GM23338 (cell line): ENCODE data around the gene KDM4B. TPM values are rescaled to one million over a fixed set of nuclear protein-coding genes. Genes with fewer than 3 reads are reported as not detected.

ENCODE experiments used
- ATAC-seq: fragments of 200-7000 bp; cut with Tn5 transposase; 3 replicates; pipeline ENCODE4 v1.9.1; 2020
- DNase-seq: peaks from one replicate; pipeline ENCODE4 v3.0.0-alpha.2; 2015; ENCODE audit warnings: low spot score
- H2AFZ ChIP-seq: fragments of 200-600 bp; sonication (generic); 2 replicates; pipeline ENCODE4 v1.8.0; 2016; ENCODE audit warnings: antibody characterized with exemption, mild to moderate bottlenecking, moderate library complexity
- H3F3A ChIP-seq: fragments of 200-600 bp; sonication (generic); replicated peaks from 2 replicates; pipeline ENCODE4 v1.8.0; 2017; ENCODE audit warnings: antibody characterized with exemption, mixed run types, low read depth
- H3K27ac ChIP-seq: fragments of 200-600 bp; sonication (generic); 2 replicates; pipeline ENCODE4 v1.6.1; 2016; ENCODE audit warnings: low read depth
- H3K27me3 ChIP-seq: fragments of 200-600 bp; sonication (generic); 2 replicates; pipeline ENCODE4 v1.8.0; 2016; ENCODE audit warnings: mild to moderate bottlenecking, mixed run types, moderate library complexity; ENCODE audit not compliant: insufficient read depth
- H3K36me3 ChIP-seq: fragments of 200-600 bp; sonication (generic); 2 replicates; pipeline ENCODE4 v1.8.0; 2016; ENCODE audit warnings: mild to moderate bottlenecking; ENCODE audit not compliant: insufficient read depth
- H3K4me1 ChIP-seq: fragments of 200-600 bp; sonication (generic); 2 replicates; pipeline ENCODE4 v1.8.0; 2016; ENCODE audit warnings: mild to moderate bottlenecking, moderate library complexity; ENCODE audit not compliant: insufficient read depth
- H3K4me2 ChIP-seq: fragments of 200-600 bp; sonication (generic); 2 replicates; pipeline ENCODE4 v1.7.1; 2017; ENCODE audit warnings: mixed run types
- H3K4me3 ChIP-seq: fragments of 200-600 bp; sonication (generic); 2 replicates; pipeline ENCODE4 v1.6.1; 2016; ENCODE audit warnings: mixed run types
- H3K79me2 ChIP-seq: fragments of 200-600 bp; sonication (generic); replicated peaks from 2 replicates; pipeline ENCODE4 v1.8.0; 2017; ENCODE audit warnings: mild to moderate bottlenecking; ENCODE audit not compliant: insufficient read depth
- H3K9me2 ChIP-seq: fragments of 200-600 bp; sonication (generic); 2 replicates; pipeline ENCODE4 v1.8.0; 2017; ENCODE audit not compliant: insufficient read depth
- H4K20me1 ChIP-seq: fragments of 200-600 bp; sonication (generic); replicated peaks from 2 replicates; pipeline ENCODE4 v1.8.0; 2017; ENCODE audit warnings: mild to moderate bottlenecking; ENCODE audit not compliant: insufficient read depth
- H3K27ac Mint-ChIP-seq: 2 replicates; pipeline ENCODE4 v1.8.0; 2020; ENCODE audit warnings: inconsistent platforms, mild to moderate bottlenecking, moderate library complexity, mixed read lengths
- H3K27me3 Mint-ChIP-seq: 3 replicates; pipeline ENCODE4 v1.8.0; 2022; ENCODE audit warnings: low read depth, mild to moderate bottlenecking, moderate library complexity, mixed read lengths, inconsistent platforms; ENCODE audit not compliant: insufficient read depth, poor library complexity
- H3K36me3 Mint-ChIP-seq: 3 replicates; pipeline ENCODE4 v1.8.0; 2021; ENCODE audit warnings: low read depth, mild to moderate bottlenecking, inconsistent platforms, moderate library complexity, mixed read lengths
- H3K4me1 Mint-ChIP-seq: 3 replicates; pipeline ENCODE4 v1.8.0; 2020; ENCODE audit warnings: mild to moderate bottlenecking, inconsistent platforms, mixed read lengths
- H3K4me3 Mint-ChIP-seq: 3 replicates; pipeline ENCODE4 v1.8.0; 2021; ENCODE audit warnings: moderate library complexity, mild to moderate bottlenecking, inconsistent platforms, mixed read lengths
- H3K9me3 Mint-ChIP-seq: 3 replicates; pipeline ENCODE4 v1.8.0; 2020; ENCODE audit warnings: moderate library complexity, mild to moderate bottlenecking, inconsistent platforms, mixed read lengths
- CREB1 ChIP-seq: fragments of 250-450 bp; sonication (Bioruptor Pico); IDR thresholded peaks from 2 replicates; pipeline ENCODE4 v1.5.0; 2020; ENCODE audit warnings: low read depth, mild to moderate bottlenecking, moderate library complexity
- EZH2 ChIP-seq: fragments of 200-600 bp; sonication (generic); IDR thresholded peaks from one replicate; pipeline ENCODE4 v1.8.0; 2017; ENCODE audit warnings: antibody characterized with exemption, mild to moderate bottlenecking, low read depth; ENCODE audit not compliant: unreplicated experiment
- EZH2phosphoT487 ChIP-seq: fragments of 200-600 bp; sonication (generic); IDR thresholded peaks from one replicate; pipeline ENCODE4 v1.8.1; 2018; ENCODE audit warnings: antibody characterized with exemption; ENCODE audit not compliant: unreplicated experiment
- JUNB ChIP-seq: IDR thresholded peaks from one replicate; pipeline ENCODE4 v1.6.1; 2016; ENCODE audit warnings: antibody characterized with exemption; ENCODE audit not compliant: unreplicated experiment
- NANOG ChIP-seq: IDR thresholded peaks from 2 replicates; pipeline ENCODE4 v1.6.1; 2016; ENCODE audit warnings: antibody characterized with exemption, borderline replicate concordance
- POLR2AphosphoS5 ChIP-seq: IDR thresholded peaks from 2 replicates; pipeline ENCODE4 v1.6.1; 2016; ENCODE audit warnings: antibody characterized with exemption, low read depth
- STAT1 ChIP-seq: IDR thresholded peaks from one replicate; pipeline ENCODE4 v1.6.1; 2016; ENCODE audit warnings: antibody characterized with exemption; ENCODE audit not compliant: unreplicated experiment
- ZNF114 ChIP-seq: fragments of 250-450 bp; sonication (Bioruptor Pico); IDR thresholded peaks from 2 replicates; pipeline ENCODE4 v1.5.0; 2020; ENCODE audit warnings: mild to moderate bottlenecking, moderate library complexity
- ZNF331 ChIP-seq: fragments of 250-450 bp; sonication (Bioruptor Pico); IDR thresholded peaks from 2 replicates; pipeline ENCODE4 v1.5.0; 2020; ENCODE audit warnings: low read depth, mild to moderate bottlenecking, moderate library complexity
- polyA plus RNA-seq: library from polyadenylated mRNA; unstranded; fragments of >200 nt; fragmentation: Nextera tagmentation; extraction: Ambion mirVana; gene quantifications from 2 replicates; pipeline ENCODE4 v1.2.1, GENCODE V29; 2016
- total RNA-seq: library from RNA; depleted of rRNA; stranded (reverse); fragments of >200 nt; shearing (Covaris generic); gene quantifications from 2 replicates; pipeline ENCODE4 v1.2.3, GENCODE V29; 2014
- TF ChIP-seq, protein P1 (sequence below), 2 experiments: fragments of 200-600 bp in 1 of 2; sonication (generic) in 1 of 2; conservative IDR thresholded peaks; 2 replicates each; pipeline versions ENCODE4 v1.5.1 to v1.6.1; 2016 to 2017; ENCODE audit warnings: antibody characterized with exemption in 2 of 2, low read depth in 2 of 2, mild to moderate bottlenecking in 2 of 2, moderate library complexity in 1 of 2
- TF ChIP-seq, protein P2 (sequence below): IDR thresholded peaks from one replicate; pipeline ENCODE4 v1.6.1; 2018; ENCODE audit warnings: antibody characterized with exemption; ENCODE audit not compliant: unreplicated experiment
- TF ChIP-seq, protein P3 (sequence below): IDR thresholded peaks from 2 replicates; pipeline ENCODE4 v1.6.1; 2016; ENCODE audit warnings: antibody characterized with exemption
- TF ChIP-seq, protein P4 (sequence below): fragments of 250-450 bp; sonication (Bioruptor Pico); IDR thresholded peaks from 2 replicates; pipeline ENCODE4 v1.5.0; 2020; ENCODE audit warnings: mild to moderate bottlenecking, moderate library complexity

Gene KDM4B
- total and polyA plus RNA-seq, 2 experiments from 2014 or later: 9.1 to 27.6 TPM

DNA sequence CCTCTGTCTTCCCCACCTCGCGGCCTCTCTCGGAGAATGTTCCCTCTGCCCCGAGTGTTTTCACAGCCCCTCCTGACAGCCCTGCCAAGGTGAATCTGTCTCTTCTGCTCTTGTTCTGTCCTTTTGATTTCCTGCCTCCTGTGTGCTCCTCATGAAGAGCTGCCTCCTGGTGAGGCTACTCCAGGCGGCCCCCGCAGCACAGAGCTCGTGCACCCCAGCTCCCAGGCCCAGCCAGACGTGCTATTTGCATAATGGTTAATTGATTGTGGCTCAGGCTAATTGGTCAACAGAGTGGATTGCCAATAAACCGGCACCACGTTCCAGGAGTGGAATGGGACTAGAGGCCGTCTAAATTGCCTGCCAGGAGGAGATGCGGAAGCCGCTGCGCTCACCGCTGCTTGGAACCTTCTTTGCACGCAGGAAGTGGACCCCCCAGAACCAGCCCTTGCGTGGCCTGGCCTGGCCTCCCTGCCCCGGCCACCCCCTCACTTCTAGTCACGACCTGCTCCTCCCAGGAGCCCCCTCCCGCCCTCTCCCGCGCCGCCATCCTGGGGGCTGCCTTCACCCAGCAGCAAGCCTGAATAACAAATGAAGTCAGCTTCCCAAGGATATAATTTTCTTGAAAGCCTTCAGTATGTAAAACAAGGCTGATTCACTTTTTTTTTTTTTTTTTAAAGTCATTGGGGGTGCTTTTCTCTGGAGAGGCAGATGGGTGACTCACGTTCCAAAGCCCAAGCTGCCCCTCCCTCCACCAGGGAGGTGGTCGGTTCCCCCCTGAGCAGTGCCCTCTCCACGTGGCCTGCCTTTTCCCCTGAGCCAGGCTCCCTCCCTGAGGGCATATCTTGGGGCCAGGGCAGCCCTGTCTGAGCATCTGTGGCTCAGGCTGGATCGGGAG is 144.0 kb downstream of the KDM4B start:
- no peaks in the 10 kb centered on the region for H4K20me1 ChIP-seq
- no peaks in the 10 kb centered on the region; the same call in 1 of the 2 replicates for H3K4me1 ChIP-seq
- H3K4me3 Mint-ChIP-seq: no peak overlapping the region
- H3K4me1 Mint-ChIP-seq: peaks cover 52% of the 10 kb centered on the region
- no peak overlapping the region for H3K4me2 ChIP-seq
- H3K27ac ChIP-seq: peak overlapping the region; percentile 79; the same call in 1 of the 2 replicates
- H3K9me3 Mint-ChIP-seq: peaks cover 11% of the 10 kb centered on the region
- H3K4me3 ChIP-seq: no peak overlapping the region
- ATAC-seq (peak; percentile 8), DNase-seq (no peak)
- H2AFZ ChIP-seq: no peak overlapping the region
- TF ChIP-seq, protein P1, sequence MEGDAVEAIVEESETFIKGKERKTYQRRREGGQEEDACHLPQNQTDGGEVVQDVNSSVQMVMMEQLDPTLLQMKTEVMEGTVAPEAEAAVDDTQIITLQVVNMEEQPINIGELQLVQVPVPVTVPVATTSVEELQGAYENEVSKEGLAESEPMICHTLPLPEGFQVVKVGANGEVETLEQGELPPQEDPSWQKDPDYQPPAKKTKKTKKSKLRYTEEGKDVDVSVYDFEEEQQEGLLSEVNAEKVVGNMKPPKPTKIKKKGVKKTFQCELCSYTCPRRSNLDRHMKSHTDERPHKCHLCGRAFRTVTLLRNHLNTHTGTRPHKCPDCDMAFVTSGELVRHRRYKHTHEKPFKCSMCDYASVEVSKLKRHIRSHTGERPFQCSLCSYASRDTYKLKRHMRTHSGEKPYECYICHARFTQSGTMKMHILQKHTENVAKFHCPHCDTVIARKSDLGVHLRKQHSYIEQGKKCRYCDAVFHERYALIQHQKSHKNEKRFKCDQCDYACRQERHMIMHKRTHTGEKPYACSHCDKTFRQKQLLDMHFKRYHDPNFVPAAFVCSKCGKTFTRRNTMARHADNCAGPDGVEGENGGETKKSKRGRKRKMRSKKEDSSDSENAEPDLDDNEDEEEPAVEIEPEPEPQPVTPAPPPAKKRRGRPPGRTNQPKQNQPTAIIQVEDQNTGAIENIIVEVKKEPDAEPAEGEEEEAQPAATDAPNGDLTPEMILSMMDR (conservative IDR thresholded peaks at IDR 0.05; ENCODE audit: low read depth in 2 of 2): no peak
- no peak for TF ChIP-seq POLR2AphosphoS5
- TF ChIP-seq EZH2phosphoT487: no peak
- TF ChIP-seq, protein P2, sequence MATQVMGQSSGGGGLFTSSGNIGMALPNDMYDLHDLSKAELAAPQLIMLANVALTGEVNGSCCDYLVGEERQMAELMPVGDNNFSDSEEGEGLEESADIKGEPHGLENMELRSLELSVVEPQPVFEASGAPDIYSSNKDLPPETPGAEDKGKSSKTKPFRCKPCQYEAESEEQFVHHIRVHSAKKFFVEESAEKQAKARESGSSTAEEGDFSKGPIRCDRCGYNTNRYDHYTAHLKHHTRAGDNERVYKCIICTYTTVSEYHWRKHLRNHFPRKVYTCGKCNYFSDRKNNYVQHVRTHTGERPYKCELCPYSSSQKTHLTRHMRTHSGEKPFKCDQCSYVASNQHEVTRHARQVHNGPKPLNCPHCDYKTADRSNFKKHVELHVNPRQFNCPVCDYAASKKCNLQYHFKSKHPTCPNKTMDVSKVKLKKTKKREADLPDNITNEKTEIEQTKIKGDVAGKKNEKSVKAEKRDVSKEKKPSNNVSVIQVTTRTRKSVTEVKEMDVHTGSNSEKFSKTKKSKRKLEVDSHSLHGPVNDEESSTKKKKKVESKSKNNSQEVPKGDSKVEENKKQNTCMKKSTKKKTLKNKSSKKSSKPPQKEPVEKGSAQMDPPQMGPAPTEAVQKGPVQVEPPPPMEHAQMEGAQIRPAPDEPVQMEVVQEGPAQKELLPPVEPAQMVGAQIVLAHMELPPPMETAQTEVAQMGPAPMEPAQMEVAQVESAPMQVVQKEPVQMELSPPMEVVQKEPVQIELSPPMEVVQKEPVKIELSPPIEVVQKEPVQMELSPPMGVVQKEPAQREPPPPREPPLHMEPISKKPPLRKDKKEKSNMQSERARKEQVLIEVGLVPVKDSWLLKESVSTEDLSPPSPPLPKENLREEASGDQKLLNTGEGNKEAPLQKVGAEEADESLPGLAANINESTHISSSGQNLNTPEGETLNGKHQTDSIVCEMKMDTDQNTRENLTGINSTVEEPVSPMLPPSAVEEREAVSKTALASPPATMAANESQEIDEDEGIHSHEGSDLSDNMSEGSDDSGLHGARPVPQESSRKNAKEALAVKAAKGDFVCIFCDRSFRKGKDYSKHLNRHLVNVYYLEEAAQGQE: no peak
- no peak for TF ChIP-seq JUNB
- no peak for TF ChIP-seq NANOG
- no peak for TF ChIP-seq ZNF114 (CRISPR knock-in tag)
- TF ChIP-seq, protein P3, sequence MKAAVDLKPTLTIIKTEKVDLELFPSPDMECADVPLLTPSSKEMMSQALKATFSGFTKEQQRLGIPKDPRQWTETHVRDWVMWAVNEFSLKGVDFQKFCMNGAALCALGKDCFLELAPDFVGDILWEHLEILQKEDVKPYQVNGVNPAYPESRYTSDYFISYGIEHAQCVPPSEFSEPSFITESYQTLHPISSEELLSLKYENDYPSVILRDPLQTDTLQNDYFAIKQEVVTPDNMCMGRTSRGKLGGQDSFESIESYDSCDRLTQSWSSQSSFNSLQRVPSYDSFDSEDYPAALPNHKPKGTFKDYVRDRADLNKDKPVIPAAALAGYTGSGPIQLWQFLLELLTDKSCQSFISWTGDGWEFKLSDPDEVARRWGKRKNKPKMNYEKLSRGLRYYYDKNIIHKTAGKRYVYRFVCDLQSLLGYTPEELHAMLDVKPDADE: no peak
- TF ChIP-seq EZH2: no peak
- no peak for TF ChIP-seq STAT1
- no peak for TF ChIP-seq ZNF331 (CRISPR knock-in tag)
- TF ChIP-seq CREB1 (CRISPR knock-in tag): no peak
- TF ChIP-seq, protein P4, sequence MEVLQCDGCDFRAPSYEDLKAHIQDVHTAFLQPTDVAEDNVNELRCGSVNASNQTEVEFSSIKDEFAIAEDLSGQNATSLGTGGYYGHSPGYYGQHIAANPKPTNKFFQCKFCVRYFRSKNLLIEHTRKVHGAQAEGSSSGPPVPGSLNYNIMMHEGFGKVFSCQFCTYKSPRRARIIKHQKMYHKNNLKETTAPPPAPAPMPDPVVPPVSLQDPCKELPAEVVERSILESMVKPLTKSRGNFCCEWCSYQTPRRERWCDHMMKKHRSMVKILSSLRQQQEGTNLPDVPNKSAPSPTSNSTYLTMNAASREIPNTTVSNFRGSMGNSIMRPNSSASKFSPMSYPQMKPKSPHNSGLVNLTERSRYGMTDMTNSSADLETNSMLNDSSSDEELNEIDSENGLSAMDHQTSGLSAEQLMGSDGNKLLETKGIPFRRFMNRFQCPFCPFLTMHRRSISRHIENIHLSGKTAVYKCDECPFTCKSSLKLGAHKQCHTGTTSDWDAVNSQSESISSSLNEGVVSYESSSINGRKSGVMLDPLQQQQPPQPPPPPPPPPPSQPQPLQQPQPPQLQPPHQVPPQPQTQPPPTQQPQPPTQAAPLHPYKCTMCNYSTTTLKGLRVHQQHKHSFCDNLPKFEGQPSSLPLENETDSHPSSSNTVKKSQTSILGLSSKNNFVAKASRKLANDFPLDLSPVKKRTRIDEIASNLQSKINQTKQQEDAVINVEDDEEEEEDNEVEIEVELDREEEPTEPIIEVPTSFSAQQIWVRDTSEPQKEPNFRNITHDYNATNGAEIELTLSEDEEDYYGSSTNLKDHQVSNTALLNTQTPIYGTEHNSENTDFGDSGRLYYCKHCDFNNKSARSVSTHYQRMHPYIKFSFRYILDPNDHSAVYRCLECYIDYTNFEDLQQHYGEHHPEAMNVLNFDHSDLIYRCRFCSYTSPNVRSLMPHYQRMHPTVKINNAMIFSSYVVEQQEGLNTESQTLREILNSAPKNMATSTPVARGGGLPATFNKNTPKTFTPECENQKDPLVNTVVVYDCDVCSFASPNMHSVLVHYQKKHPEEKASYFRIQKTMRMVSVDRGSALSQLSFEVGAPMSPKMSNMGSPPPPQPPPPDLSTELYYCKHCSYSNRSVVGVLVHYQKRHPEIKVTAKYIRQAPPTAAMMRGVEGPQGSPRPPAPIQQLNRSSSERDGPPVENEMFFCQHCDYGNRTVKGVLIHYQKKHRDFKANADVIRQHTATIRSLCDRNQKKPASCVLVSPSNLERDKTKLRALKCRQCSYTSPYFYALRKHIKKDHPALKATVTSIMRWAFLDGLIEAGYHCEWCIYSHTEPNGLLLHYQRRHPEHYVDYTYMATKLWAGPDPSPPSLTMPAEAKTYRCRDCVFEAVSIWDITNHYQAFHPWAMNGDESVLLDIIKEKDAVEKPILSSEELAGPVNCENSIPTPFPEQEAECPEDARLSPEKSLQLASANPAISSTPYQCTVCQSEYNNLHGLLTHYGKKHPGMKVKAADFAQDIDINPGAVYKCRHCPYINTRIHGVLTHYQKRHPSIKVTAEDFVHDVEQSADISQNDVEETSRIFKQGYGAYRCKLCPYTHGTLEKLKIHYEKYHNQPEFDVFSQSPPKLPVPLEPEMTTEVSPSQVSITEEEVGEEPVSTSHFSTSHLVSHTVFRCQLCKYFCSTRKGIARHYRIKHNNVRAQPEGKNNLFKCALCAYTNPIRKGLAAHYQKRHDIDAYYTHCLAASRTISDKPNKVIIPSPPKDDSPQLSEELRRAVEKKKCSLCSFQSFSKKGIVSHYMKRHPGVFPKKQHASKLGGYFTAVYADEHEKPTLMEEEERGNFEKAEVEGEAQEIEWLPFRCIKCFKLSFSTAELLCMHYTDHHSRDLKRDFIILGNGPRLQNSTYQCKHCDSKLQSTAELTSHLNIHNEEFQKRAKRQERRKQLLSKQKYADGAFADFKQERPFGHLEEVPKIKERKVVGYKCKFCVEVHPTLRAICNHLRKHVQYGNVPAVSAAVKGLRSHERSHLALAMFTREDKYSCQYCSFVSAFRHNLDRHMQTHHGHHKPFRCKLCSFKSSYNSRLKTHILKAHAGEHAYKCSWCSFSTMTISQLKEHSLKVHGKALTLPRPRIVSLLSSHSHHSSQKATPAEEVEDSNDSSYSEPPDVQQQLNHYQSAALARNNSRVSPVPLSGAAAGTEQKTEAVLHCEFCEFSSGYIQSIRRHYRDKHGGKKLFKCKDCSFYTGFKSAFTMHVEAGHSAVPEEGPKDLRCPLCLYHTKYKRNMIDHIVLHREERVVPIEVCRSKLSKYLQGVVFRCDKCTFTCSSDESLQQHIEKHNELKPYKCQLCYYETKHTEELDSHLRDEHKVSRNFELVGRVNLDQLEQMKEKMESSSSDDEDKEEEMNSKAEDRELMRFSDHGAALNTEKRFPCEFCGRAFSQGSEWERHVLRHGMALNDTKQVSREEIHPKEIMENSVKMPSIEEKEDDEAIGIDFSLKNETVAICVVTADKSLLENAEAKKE: no peak
- H3K36me3 Mint-ChIP-seq: peaks cover 21% of the 10 kb centered on the region
- no peaks in the 10 kb centered on the region for H3K27me3 ChIP-seq
- no peaks in the 10 kb centered on the region for H3K79me2 ChIP-seq
- no peaks in the 10 kb centered on the region for H3K9me2 ChIP-seq
- H3K27me3 Mint-ChIP-seq: peaks cover 25% of the 10 kb centered on the region
- H3K27ac Mint-ChIP-seq: peak overlapping the region; percentile 87
- H3K36me3 ChIP-seq: no peaks in the 10 kb centered on the region; the same call in 1 of the 2 replicates
- H3F3A ChIP-seq: 0 out of 2 replicates have a peak, but pooled peaks cover 4% of the 10 kb centered on the region
